HG02623 (cell line): ENCODE results near the gene MAN1A1.

Experiments
- ATAC-seq: cut with Tn5 transposase; IDR thresholded peaks from one replicate; pipeline ENCODE4 v1.9.1; 2021; ENCODE audit warnings: moderate library complexity; ENCODE audit not compliant: unreplicated experiment

Gene MAN1A1

GRCh38 chr6:119148825-119149525 is 200.6 kb downstream of the MAN1A1 start:
- ATAC-seq = no peak

DNA sequence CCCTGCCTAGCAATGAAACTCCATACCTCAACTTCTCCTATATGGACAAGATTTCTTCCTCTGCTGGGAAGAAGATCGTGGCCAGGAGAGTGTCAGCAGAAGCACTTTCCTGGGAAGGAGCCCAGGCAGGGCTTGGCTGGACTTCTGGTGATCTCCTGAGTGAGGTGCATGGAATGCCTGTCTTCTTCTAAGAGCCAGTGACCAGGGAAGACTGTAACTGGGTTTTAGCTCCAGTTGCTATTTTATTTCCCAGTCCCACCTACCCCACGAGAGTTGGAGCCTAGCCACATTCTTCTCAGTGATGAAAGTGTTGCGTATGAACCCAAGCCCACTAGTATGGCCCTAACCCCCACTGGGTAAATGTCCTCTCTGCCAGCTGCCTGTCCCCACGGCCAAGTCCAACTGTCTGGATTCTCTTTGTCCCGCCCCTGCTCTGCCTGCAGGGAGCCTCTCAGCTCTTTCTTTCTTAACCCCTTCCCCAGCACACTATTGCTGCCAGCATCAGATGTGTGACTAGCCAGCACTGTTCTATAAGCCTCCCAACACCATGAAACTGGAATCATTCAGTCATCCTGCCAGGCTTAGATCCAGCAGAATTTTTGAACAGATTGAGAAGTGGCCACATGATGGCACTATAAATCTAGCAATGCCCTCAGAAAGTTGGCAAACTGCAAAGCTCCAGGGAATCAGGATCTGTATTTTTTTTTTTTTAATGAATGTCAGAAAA is 201.3 kb downstream of the MAN1A1 start:
- ATAC-seq = no peak

- peak; percentile 97 for ATAC-seq
Measured at GRCh38 chr6:119147101-119148053, 202.2 kb downstream of the MAN1A1 start.

DNA sequence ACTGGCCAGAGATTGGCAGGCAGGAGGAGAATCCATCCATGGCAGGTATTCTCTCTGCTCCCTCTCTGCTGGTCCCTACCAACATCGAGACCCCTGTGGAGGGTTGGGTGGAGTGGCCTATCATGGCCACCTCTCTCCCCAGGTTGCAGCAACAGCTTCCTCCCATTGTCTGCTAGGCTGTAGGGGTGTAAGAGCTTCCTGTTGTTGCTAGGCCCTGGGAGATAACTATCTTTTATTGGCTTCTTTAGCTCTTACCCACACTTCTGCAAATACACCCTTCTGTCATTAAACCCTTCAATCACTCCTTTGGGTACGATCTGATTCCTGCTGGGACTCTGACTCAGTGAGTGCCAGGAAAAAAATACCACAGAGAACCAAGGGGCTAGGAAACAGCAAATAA is 204.4 kb downstream of the MAN1A1 start:
- ATAC-seq = no peak

- no peak for ATAC-seq
Measured at GRCh38 chr6:119142637-119143036, 206.9 kb downstream of the MAN1A1 start.

GRCh38 chr6:119142041-119142440 is 207.5 kb downstream of the MAN1A1 start:
- no peak for ATAC-seq

DNA sequence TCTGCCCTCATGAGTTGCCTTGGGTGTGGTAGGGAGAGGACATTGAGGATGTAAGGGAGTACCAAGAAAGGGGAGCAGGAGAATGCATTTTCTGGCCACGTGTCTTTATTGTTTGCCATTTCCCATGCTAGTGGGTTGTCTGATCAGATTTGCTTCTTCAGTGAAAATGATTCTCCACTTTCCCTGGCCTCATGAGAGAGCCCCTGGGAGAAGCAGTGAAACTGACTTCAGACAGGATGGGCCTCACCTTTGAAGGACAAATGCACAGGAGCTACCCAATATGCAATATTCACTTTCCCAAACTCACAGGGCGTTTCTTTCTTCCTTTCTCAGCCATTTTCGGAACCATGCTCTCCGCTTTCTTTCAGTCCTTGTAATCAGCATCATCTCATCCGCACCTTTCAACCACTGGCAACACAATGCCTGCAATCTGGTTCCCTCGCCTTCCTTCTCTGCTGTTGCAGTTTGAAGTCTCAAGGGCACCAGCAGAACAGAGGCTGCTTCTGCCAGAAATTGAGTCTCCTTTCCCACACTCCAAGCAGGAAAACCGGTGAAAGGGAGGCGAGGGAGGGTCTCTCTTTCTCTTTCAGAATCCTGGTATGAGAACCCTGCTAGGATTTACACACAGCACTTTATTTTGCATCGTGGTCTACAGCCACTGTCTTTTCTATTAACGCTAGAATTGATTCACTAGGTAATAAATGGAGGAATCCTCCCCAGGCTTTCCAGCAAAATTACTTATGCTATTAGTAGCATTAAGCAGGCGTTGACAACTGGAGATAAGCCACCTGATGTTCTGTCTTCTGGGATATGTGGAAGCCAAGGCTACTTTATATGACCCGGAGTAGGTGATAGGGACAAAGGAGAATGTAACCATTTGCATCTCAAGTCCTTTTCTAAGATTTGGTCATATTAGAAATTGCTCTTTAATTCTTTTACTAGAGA is 209.1 kb downstream of the MAN1A1 start:
- no peak for ATAC-seq

DNA sequence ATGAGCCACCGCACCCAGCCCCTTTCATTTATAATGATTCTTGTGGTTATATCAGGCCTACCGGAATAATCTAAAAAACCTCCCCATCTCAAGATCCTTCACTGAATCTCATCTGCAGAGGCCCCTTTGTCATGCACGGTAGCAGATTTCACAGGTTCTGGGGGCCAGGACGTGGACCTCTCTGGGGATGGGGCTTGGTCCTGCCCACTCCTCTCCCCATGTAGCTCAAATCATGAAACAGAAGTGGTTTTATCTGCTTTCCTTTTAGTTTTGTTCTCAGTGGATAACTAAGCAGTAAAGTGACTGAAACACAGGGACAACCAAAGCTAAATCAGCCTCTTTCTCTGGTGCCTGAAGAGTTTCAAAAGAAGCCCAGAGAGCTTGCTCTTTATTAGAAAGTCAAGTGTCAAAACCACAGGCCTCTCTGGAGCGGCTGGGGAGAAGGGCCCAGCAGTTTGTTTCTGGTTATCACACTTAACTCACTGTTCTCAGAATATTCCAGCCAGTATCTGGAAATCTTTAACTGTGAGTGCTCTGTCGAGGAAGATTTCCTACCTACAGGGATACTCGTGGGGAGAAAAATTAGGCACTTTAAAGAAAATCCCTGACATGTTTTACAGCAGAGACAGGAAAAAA is 210.5 kb downstream of the MAN1A1 start:
- ATAC-seq = peak; percentile 66

DNA sequence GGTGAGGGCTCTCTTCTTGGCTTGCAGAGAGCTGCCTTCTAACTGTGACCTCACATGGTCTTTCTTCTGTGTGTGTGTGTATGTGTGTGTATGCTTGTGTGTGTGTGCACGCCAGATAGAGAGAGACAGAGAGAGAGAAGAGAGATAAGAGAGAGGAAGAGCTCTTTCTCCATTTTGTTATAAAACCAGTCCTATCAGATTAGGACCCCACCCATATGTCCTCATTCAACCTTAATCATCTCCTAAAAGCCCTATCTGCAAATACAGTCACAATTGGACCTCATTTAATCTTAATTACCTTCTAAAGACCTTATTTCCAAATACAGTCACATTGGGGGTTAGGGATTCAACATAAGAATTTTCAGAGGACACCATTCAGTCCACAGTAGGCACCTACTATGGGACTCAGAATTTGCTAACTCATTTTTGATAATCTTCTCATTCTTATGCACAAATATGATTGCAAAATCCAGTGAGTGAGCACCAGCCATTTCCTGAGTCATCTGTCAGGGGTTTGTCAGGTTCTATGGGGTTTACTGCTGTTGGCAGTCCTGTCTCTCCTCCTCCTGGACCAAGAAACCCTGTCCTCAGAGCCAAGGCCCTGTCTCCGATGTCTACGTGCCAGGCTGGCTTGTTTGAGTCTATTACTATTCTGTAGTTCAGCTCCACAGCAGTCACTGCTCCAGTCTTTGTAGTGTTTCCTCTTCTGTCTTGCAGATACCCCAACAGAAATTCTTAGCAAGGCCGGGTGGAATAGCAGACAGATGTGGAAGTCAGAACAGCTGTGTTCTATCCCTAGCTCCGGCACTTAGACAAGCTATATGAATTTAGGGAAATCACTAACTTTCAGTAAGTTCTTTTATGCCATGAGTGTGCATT is 212.1 kb downstream of the MAN1A1 start:
- ATAC-seq = no peak

GRCh38 chr6:119134752-119135151 is 214.8 kb downstream of the MAN1A1 start:
- no peak for ATAC-seq

- no peak for ATAC-seq
Measured at GRCh38 chr6:119133400-119133799, 216.2 kb downstream of the MAN1A1 start.

GRCh38 chr6:119132261-119132981 is 217.1 kb downstream of the MAN1A1 start:
- no peak for ATAC-seq

- no peak for ATAC-seq
Measured at GRCh38 chr6:119129968-119130484, 219.5 kb downstream of the MAN1A1 start.

- ATAC-seq = peak; percentile 76
Measured at GRCh38 chr6:119129148-119129967, 220.2 kb downstream of the MAN1A1 start.

DNA sequence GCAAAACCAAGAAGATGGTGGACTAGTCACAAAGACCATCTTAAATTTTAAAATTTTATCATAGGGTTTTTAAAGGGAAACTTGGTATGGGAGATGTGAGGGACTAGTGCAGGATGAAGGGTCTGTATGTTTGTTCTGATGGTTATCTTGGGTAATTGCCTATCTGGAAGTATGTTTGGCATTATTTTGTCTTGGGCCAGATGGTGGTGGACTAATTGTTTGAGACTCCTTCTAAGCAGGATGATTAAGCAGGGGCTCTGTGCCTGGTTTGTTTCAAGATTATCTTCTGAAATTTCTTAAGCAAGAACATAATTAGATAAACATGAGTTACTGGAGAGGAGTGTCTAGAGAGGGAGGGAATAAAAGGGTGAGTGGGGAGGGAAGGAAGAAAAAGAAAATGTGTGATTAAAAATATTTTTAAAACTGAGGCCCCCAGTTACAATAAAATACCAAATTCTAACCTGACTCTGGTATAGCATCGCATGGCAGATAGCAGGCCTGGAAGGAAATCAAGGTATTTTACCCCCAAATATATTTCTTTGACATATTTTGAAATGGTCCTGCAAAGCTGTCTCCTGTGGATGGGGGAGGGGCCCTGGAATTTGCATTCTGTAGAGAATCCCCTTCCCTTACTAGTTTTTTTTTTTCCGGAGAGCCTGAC is 221.2 kb downstream of the MAN1A1 start:
- ATAC-seq = no peak

- ATAC-seq = no peak
Measured at GRCh38 chr6:119127627-119128026, 221.9 kb downstream of the MAN1A1 start.
